ENCODE results near the gene IFT88.

DNA sequence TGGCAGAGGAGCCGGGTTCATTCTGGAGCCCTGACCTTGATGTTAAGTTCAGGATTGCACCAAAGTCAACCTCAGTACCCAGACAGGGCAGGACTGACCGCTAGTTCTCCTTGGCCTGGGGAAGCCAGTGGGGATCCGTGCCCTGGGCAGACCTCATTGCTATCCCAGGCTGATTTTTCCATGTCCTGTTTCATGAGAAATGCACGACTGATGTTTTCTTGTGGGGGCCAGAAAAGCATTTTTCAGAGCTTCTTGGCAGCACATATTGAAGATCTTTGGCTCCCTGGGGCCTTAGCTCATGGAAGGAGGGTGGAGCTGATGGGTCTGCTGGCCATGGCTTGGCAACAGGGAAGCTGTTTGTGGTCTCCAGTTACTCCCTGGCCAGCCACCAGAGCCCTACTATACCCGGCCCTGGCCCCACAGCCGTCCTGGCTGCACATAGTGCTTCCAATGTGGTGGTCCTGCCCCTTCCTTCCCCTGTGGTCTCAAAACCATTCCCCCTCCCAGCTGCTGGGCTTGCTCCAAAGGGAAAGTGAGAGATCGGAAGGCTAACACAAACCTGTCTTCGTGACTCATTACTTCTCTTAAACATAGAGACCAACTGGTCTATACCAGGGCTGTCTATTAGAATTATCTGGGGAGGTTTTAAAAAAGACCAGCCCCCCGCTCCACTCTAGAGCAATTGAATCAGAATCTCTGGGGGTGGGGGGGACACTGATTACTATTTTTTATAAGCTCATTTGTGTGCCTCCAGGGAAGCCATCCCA, 147.8 kb downstream of the IFT88 start:
- TF ChIP-seq, protein P1, sequence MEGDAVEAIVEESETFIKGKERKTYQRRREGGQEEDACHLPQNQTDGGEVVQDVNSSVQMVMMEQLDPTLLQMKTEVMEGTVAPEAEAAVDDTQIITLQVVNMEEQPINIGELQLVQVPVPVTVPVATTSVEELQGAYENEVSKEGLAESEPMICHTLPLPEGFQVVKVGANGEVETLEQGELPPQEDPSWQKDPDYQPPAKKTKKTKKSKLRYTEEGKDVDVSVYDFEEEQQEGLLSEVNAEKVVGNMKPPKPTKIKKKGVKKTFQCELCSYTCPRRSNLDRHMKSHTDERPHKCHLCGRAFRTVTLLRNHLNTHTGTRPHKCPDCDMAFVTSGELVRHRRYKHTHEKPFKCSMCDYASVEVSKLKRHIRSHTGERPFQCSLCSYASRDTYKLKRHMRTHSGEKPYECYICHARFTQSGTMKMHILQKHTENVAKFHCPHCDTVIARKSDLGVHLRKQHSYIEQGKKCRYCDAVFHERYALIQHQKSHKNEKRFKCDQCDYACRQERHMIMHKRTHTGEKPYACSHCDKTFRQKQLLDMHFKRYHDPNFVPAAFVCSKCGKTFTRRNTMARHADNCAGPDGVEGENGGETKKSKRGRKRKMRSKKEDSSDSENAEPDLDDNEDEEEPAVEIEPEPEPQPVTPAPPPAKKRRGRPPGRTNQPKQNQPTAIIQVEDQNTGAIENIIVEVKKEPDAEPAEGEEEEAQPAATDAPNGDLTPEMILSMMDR (IDR thresholded peaks at IDR 0.05): no peak
- TF ChIP-seq POLR2A (IDR thresholded peaks at IDR 0.05): no peak

All from suprapubic skin (tissue), 3 donors.